ENCODE measurements around the gene SNX3.
"Not testable (repeated sequence)": the region's sequence is repeated elsewhere in the genome, so short reads cannot be mapped to it uniquely, and the experiment has no call there.

SNX3 gene

GRCh38 chr6:108260809-108261569 is at the start of gene SNX3:
Gene SNX3 (minus strand): TSS chr6:108261040. CDS start chr6:108260921, 119 bp downstream.
- no peaks in the 10 kb centered on the region for H3K9me3 Mint-ChIP-seq
- H3K4me1 Mint-ChIP-seq = peaks cover 30% of the 10 kb centered on the region
- H3K36me3 Mint-ChIP-seq = peaks cover 5% of the 10 kb centered on the region
- H3K4me3 Mint-ChIP-seq = peak within 1 kb of the TSS; percentile 72
- peak; percentile 93 for DNase-seq
- H3K27me3 Mint-ChIP-seq = peaks cover 3% of the 10 kb centered on the region
- peak within 1 kb of the TSS; percentile 88 for H3K27ac Mint-ChIP-seq
- CTCF ChIA-PET = interaction anchor here (0.6 to 1.5 kb wide), 4 partner anchors 40 to 231 kb away, joined by 3 to 4 read pairs (median 4); no protein-coding TSS in a partner anchor

GRCh38 chr6:108309844-108310243 is 49.0 kb upstream of the SNX3 start:
- CTCF ChIA-PET = no interaction called here
- Mint-ChIP-seq H3K27ac (no peak overlapping the region), H3K36me3 (no peaks in the 10 kb centered on the region), H3K27me3 (no peaks in the 10 kb centered on the region), H3K4me1 (peaks cover 7% of the 10 kb centered on the region), H3K4me3 (no peak overlapping the region), H3K9me3 (no peaks in the 10 kb centered on the region)
- no peak for DNase-seq

GRCh38 chr6:108308641-108309040 is 47.8 kb upstream of the SNX3 start:
- peak; percentile 23 for DNase-seq
- not testable (repeated sequence) for H3K27me3 Mint-ChIP-seq, H3K9me3 Mint-ChIP-seq, H3K4me3 Mint-ChIP-seq, H3K4me1 Mint-ChIP-seq, H3K27ac Mint-ChIP-seq, H3K36me3 Mint-ChIP-seq
- CTCF ChIA-PET = interaction anchor here (1.0 kb wide), 1 partner anchor 9 kb away, joined by 3 read pairs; no protein-coding TSS in a partner anchor

- no peak for DNase-seq
- Mint-ChIP-seq H3K4me1 (peaks cover 7% of the 10 kb centered on the region), H3K9me3 (no peaks in the 10 kb centered on the region), H3K4me3 (no peak overlapping the region), H3K27me3 (no peaks in the 10 kb centered on the region), H3K27ac (no peak overlapping the region), H3K36me3 (peaks cover 4% of the 10 kb centered on the region)
- CTCF ChIA-PET = interaction anchor here (0.6 kb wide), 1 partner anchor 15 kb away, joined by 3 read pairs; no protein-coding TSS in a partner anchor
These were observed 43.8 kb upstream of the SNX3 start for GRCh38 chr6:108304646-108305045.

GRCh38 chr6:108302386-108302785 is 41.5 kb upstream of the SNX3 start:
- no peak for DNase-seq
- H3K36me3 Mint-ChIP-seq = peaks cover 4% of the 10 kb centered on the region
- peaks cover 8% of the 10 kb centered on the region for H3K4me1 Mint-ChIP-seq
- CTCF ChIA-PET = no interaction called here
- H3K9me3 Mint-ChIP-seq = no peaks in the 10 kb centered on the region
- H3K27ac Mint-ChIP-seq = no peak overlapping the region
- H3K27me3 Mint-ChIP-seq = no peaks in the 10 kb centered on the region
- H3K4me3 Mint-ChIP-seq = no peak overlapping the region

- Mint-ChIP-seq H3K36me3 (peaks cover 5% of the 10 kb centered on the region), H3K27ac (peak overlapping the region; percentile 100), H3K9me3 (no peaks in the 10 kb centered on the region), H3K4me3 (peak overlapping the region; percentile 97), H3K4me1 (peaks cover 27% of the 10 kb centered on the region), H3K27me3 (peaks cover 4% of the 10 kb centered on the region)
- DNase-seq = no peak
- CTCF ChIA-PET = interaction anchor here (0.9 to 1.3 kb wide), 2 partner anchors 25 to 65 kb away, joined by 3 read pairs; no protein-coding TSS in a partner anchor
These were observed 34.8 kb upstream of the SNX3 start for GRCh38 chr6:108295676-108296075.

GRCh38 chr6:108294727-108295625 is 34.1 kb upstream of the SNX3 start, which contains the start of gene AFG1L:
Gene AFG1L (plus strand): TSS chr6:108295054. CDS start chr6:108295080, 26 bp downstream.
- peak within 1 kb of the TSS; percentile 97 for H3K4me3 Mint-ChIP-seq
- H3K4me1 Mint-ChIP-seq = peaks cover 27% of the 10 kb centered on the region
- peak within 1 kb of the TSS; percentile 100 for H3K27ac Mint-ChIP-seq
- H3K9me3 Mint-ChIP-seq = no peaks in the 10 kb centered on the region
- CTCF ChIA-PET = interaction anchor here (0.9 to 1.3 kb wide), 2 partner anchors 26 to 66 kb away, joined by 3 read pairs; no protein-coding TSS in a partner anchor
- peak; percentile 93 for DNase-seq
- peaks cover 4% of the 10 kb centered on the region for H3K27me3 Mint-ChIP-seq
- H3K36me3 Mint-ChIP-seq = peaks cover 5% of the 10 kb centered on the region

GRCh38 chr6:108294297-108294726 is 33.5 kb upstream of the SNX3 start:
- CTCF ChIA-PET = no interaction called here
- Mint-ChIP-seq H3K4me3 (peak overlapping the region; percentile 97), H3K27me3 (peaks cover 4% of the 10 kb centered on the region), H3K4me1 (peaks cover 26% of the 10 kb centered on the region), H3K9me3 (no peaks in the 10 kb centered on the region), H3K27ac (peak overlapping the region; percentile 100), H3K36me3 (peaks cover 5% of the 10 kb centered on the region)
- no peak for DNase-seq

GRCh38 chr6:108293527-108294296 is 32.9 kb upstream of the SNX3 start:
- H3K27ac Mint-ChIP-seq = peak overlapping the region; percentile 100
- peaks cover 5% of the 10 kb centered on the region for H3K36me3 Mint-ChIP-seq
- peak overlapping the region; percentile 97 for H3K4me3 Mint-ChIP-seq
- no peaks in the 10 kb centered on the region for H3K9me3 Mint-ChIP-seq
- peaks cover 4% of the 10 kb centered on the region for H3K27me3 Mint-ChIP-seq
- CTCF ChIA-PET = no interaction called here
- DNase-seq = no peak
- H3K4me1 Mint-ChIP-seq = peaks cover 30% of the 10 kb centered on the region

GRCh38 chr6:108292561-108292960 is 31.7 kb upstream of the SNX3 start:
- not testable (repeated sequence) for H3K27ac Mint-ChIP-seq, H3K27me3 Mint-ChIP-seq
- H3K4me1 Mint-ChIP-seq = peaks cover 36% of the 10 kb centered on the region

GRCh38 chr6:108291091-108291490 is 30.3 kb upstream of the SNX3 start:
- peaks cover 5% of the 10 kb centered on the region for H3K36me3 Mint-ChIP-seq
- DNase-seq = no peak
- peaks cover 4% of the 10 kb centered on the region for H3K27me3 Mint-ChIP-seq
- CTCF ChIA-PET = no interaction called here
- no peaks in the 10 kb centered on the region for H3K9me3 Mint-ChIP-seq
- no peak overlapping the region for H3K4me3 Mint-ChIP-seq
- no peak overlapping the region for H3K27ac Mint-ChIP-seq
- H3K4me1 Mint-ChIP-seq = peaks cover 46% of the 10 kb centered on the region

More at GRCh38 chr6:108292561-108292960, 31.7 kb upstream of the SNX3 start:
- H3K4me3 Mint-ChIP-seq, DNase-seq, H3K9me3 Mint-ChIP-seq, H3K36me3 Mint-ChIP-seq, CTCF ChIA-PET: not testable (repeated sequence)

- Mint-ChIP-seq H3K27ac (no peak overlapping the region), H3K27me3 (peaks cover 5% of the 10 kb centered on the region), H3K9me3 (no peaks in the 10 kb centered on the region), H3K4me3 (no peak overlapping the region), H3K4me1 (peaks cover 28% of the 10 kb centered on the region), H3K36me3 (no peaks in the 10 kb centered on the region)
- CTCF ChIA-PET = no interaction called here
- no peak for DNase-seq
These were observed 27.9 kb upstream of the SNX3 start for GRCh38 chr6:108288742-108289141.

- no peak overlapping the region for H3K4me3 Mint-ChIP-seq
- peaks cover 28% of the 10 kb centered on the region for H3K4me1 Mint-ChIP-seq
- no peaks in the 10 kb centered on the region for H3K36me3 Mint-ChIP-seq
- CTCF ChIA-PET = no interaction called here
- no peak overlapping the region for H3K27ac Mint-ChIP-seq
- H3K27me3 Mint-ChIP-seq = peaks cover 8% of the 10 kb centered on the region
- H3K9me3 Mint-ChIP-seq = no peaks in the 10 kb centered on the region
- DNase-seq = no peak
These were observed 26.5 kb upstream of the SNX3 start for GRCh38 chr6:108287373-108287772.

- Mint-ChIP-seq H3K4me1 (peaks cover 28% of the 10 kb centered on the region), H3K27me3 (peaks cover 6% of the 10 kb centered on the region), H3K4me3 (no peak overlapping the region), H3K36me3 (no peaks in the 10 kb centered on the region), H3K9me3 (no peaks in the 10 kb centered on the region), H3K27ac (no peak overlapping the region)
- DNase-seq = no peak
- CTCF ChIA-PET = no interaction called here
These were observed 25.5 kb upstream of the SNX3 start for GRCh38 chr6:108286366-108286765.
